DND-41 (cell line): ENCODE results near the gene SET.

Experiments
- ATAC-seq: fragments of 200-7000 bp; cut with Tn5 transposase; 3 replicates; pipeline ENCODE4 v1.9.1; 2021; ENCODE audit warnings: low read depth; ENCODE audit not compliant: insufficient read depth
- DNase-seq: peaks from one replicate; pipeline ENCODE4 v3.0.0-alpha.2; 2020
- H2AFZ ChIP-seq: 2 replicates; pipeline ENCODE4 v1.6.0; 2012; ENCODE audit warnings: low read depth, low read length
- H3K27ac ChIP-seq: 2 replicates; pipeline ENCODE4 v1.5.1; 2012; ENCODE audit warnings: low read length, inconsistent platforms
- H3K27me3 ChIP-seq: fragments of 200-600 bp; sonication (generic); 2 replicates; pipeline ENCODE4 v1.6.0; 2012; ENCODE audit warnings: low read length, mild to moderate bottlenecking, inconsistent platforms; ENCODE audit not compliant: insufficient read depth, poor library complexity
- H3K36me3 ChIP-seq: 2 replicates; pipeline ENCODE4 v1.5.1; 2012; ENCODE audit warnings: low read length, inconsistent platforms; ENCODE audit not compliant: insufficient read depth
- H3K4me1 ChIP-seq: 2 replicates; pipeline ENCODE4 v1.5.1; 2012; ENCODE audit warnings: mild to moderate bottlenecking, low read length; ENCODE audit not compliant: insufficient read depth
- H3K4me2 ChIP-seq: 2 replicates; pipeline ENCODE4 v1.6.0; 2012; ENCODE audit warnings: mild to moderate bottlenecking, moderate library complexity, low read length, inconsistent platforms; ENCODE audit not compliant: insufficient read depth
- H3K4me3 ChIP-seq, 2 experiments: fragments of 200-600 bp in 1 of 2; shearing (Covaris generic) in 1 of 2; 2 replicates each; pipeline ENCODE4 v1.5.1; 2012 to 2016; ENCODE audit warnings: inconsistent platforms in 2 of 2, low read length in 2 of 2, mild to moderate bottlenecking in 2 of 2, low read depth in 1 of 2, moderate library complexity in 1 of 2
- H3K79me2 ChIP-seq: 2 replicates; pipeline ENCODE4 v1.6.0; 2012; ENCODE audit warnings: low read length, inconsistent platforms; ENCODE audit not compliant: insufficient read depth
- H3K9ac ChIP-seq: 2 replicates; pipeline ENCODE4 v1.6.0; 2012; ENCODE audit warnings: low read depth, mild to moderate bottlenecking, inconsistent platforms, low read length, moderate library complexity
- H3K9me3 ChIP-seq: 2 replicates; pipeline ENCODE4 v1.5.1; 2012; ENCODE audit warnings: low read length, moderate library complexity, mild to moderate bottlenecking, inconsistent platforms; ENCODE audit not compliant: insufficient read depth, severe bottlenecking
- H4K20me1 ChIP-seq: 2 replicates; pipeline ENCODE4 v1.6.0; 2012; ENCODE audit warnings: low read length; ENCODE audit not compliant: insufficient read depth
- EZH2 ChIP-seq: IDR thresholded peaks from 3 replicates; pipeline ENCODE4 v1.6.1; 2012; ENCODE audit warnings: borderline replicate concordance, low read depth, mild to moderate bottlenecking, moderate library complexity, low read length, inconsistent platforms; ENCODE audit not compliant: severe bottlenecking
- TF ChIP-seq, protein P1 (sequence below): IDR thresholded peaks from 2 replicates; pipeline ENCODE4 v1.5.1; 2012; ENCODE audit warnings: borderline replicate concordance, low read length, moderate library complexity, mild to moderate bottlenecking; ENCODE audit not compliant: poor library complexity, severe bottlenecking; ENCODE audit errors: extremely low read depth

The SET gene

DNA sequence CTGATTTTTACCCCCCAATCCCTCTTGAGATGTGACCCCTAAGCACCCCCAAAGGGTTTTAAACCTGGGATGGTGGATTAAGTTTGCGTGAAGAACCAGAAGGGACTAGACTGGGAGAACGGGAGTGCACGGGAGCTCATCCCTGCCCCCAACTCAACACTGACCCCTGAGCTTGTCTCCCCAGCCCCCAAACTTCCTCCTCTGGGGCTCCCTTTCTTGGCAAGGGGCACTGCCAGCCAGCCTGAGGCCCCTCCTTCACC is 5.0 kb upstream of the SET start:
- H3K4me1 ChIP-seq = peaks cover 50% of the 10 kb centered on the region
- no peaks in the 10 kb centered on the region for H3K9me3 ChIP-seq
- peak overlapping the region; percentile 68 for H3K9ac ChIP-seq
- H3K36me3 ChIP-seq = no peaks in the 10 kb centered on the region
- TF ChIP-seq, protein P1, sequence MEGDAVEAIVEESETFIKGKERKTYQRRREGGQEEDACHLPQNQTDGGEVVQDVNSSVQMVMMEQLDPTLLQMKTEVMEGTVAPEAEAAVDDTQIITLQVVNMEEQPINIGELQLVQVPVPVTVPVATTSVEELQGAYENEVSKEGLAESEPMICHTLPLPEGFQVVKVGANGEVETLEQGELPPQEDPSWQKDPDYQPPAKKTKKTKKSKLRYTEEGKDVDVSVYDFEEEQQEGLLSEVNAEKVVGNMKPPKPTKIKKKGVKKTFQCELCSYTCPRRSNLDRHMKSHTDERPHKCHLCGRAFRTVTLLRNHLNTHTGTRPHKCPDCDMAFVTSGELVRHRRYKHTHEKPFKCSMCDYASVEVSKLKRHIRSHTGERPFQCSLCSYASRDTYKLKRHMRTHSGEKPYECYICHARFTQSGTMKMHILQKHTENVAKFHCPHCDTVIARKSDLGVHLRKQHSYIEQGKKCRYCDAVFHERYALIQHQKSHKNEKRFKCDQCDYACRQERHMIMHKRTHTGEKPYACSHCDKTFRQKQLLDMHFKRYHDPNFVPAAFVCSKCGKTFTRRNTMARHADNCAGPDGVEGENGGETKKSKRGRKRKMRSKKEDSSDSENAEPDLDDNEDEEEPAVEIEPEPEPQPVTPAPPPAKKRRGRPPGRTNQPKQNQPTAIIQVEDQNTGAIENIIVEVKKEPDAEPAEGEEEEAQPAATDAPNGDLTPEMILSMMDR = no peak
- TF ChIP-seq EZH2 = no peak
- H3K4me3 ChIP-seq = peak overlapping the region; percentile 51 to 66; a peak in 3 of 4 replicates
- no peaks in the 10 kb centered on the region for H3K27me3 ChIP-seq
- H3K27ac ChIP-seq = peak overlapping the region; percentile 68
- H2AFZ ChIP-seq = peak overlapping the region; percentile 82
- peaks cover 18% of the 10 kb centered on the region for H3K79me2 ChIP-seq
- DNase-seq (no peak), ATAC-seq (peak; percentile 1; the same call in 1 of the 3 replicates)
- no peaks in the 10 kb centered on the region for H4K20me1 ChIP-seq
- peak overlapping the region; percentile 75 for H3K4me2 ChIP-seq

DNA sequence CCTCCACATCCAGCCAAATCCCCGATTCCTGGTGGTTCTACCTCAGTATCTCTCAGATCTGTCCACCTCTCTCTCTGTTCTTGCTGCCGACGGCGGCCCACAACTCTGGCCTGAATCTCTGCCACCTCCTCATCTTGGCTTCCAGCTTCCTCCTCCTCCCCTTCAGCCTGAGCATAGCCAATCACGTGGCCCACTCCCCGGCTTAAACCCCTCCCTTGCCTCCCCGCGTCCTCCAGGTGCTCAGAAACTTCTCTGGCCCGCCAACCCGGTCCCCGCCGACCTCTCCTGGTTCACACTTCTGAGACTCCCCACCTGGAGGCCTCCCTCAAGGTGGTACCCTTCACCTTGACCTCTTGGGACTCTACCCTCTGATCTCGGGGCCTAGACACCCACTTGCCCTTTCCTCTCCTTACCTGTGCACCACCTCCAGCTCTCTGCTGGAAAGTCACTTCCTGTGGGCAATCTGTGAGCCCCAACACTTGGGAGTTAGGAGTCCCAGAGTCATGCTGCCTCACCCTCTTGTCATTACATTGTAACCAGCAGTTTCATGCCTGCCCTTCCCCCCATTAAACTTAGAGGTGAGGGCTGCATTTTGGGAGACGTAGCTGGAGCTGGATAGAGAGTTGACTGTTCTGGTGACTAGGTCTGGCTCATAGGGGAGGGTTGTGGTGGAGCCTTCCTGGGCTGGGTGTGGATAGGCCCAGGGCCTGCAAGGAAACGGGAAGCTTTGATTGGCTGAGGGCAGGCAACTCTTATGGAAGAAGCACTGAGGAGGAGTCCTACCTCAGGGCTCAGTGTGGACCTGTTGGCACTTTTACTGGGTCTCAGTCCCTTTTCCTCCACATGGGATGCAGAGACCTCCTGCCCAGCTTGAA is 4.5 kb upstream of the SET start:
- Histone ChIP-seq H3K36me3 (no peaks in the 10 kb centered on the region), H3K27ac (peak overlapping the region; percentile 68), H3K4me3 (peak overlapping the region; percentile 51 to 66; a peak in 3 of 4 replicates), H3K4me1 (peaks cover 50% of the 10 kb centered on the region), H3K9me3 (no peaks in the 10 kb centered on the region), H3K27me3 (no peaks in the 10 kb centered on the region), H3K9ac (peak overlapping the region; percentile 68), H3K4me2 (peak overlapping the region; percentile 75), H4K20me1 (no peaks in the 10 kb centered on the region), H3K79me2 (peaks cover 22% of the 10 kb centered on the region), H2AFZ (peak overlapping the region; percentile 82)
- ATAC-seq (peak; percentile 57), DNase-seq (peak; percentile 79)
- no peak for TF ChIP-seq EZH2
- TF ChIP-seq, protein P1 = no peak

DNA sequence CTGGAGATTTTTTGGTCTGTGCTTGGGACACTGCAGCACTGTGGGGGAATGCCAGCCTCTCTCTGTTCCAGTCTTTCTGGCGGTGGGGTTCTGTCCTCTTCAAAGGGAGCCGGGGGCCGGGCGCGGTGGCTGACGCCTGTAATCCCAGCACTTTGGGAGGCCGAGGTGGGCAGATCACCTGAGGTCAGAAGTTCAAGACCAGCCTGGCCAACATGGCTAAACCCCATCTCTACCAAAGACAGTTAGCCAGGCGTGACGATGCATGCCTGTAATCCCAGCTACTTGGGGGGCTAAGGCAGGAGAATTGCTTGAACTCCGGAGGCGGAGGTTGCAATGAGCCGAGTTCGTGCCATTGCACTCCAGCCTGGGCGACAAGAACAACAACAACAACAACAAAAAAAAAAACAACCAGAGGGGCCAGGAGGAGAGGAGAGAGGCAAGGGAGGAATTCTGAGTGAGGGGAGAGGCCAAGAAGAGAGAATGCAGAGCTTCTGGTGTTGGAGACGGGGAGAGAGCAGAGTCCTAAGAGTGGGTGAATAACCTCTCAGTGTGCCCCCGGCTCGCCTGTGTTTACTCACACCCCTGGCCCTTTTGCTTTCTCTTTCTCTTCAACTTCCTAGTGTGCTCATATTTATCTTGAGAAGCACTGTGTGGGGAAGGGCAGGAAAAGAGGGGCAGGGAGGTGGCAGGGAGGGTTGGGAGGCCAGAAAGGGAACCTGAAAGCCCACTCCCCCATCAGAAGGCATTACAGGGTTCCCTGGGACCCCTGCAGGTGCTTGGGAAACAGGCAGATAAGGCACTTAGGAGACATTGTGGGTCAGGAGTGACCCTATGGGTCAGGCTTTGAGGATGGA is 3.2 kb upstream of the SET start:
- H3K4me1 ChIP-seq = peaks cover 54% of the 10 kb centered on the region
- DNase-seq (peak; percentile 54), ATAC-seq (peak; percentile 37)
- H3K9ac ChIP-seq = peak overlapping the region; percentile 68
- no peak for TF ChIP-seq EZH2
- TF ChIP-seq, protein P1 = no peak
- no peaks in the 10 kb centered on the region for H3K27me3 ChIP-seq
- H3K4me2 ChIP-seq = peak overlapping the region; percentile 75
- peak overlapping the region in 1 of 2 experiments; percentile 48; a peak in 1 of 4 replicates for H3K4me3 ChIP-seq
- peak overlapping the region; percentile 82 for H3K27ac ChIP-seq
- peaks cover 7% of the 10 kb centered on the region for H4K20me1 ChIP-seq
- H3K36me3 ChIP-seq = peaks cover 9% of the 10 kb centered on the region
- peak overlapping the region; percentile 80 for H2AFZ ChIP-seq
- no peaks in the 10 kb centered on the region for H3K9me3 ChIP-seq
- H3K79me2 ChIP-seq = peaks cover 33% of the 10 kb centered on the region
